OCI-LY3 (cell line): Measurements from ENCODE around the gene TPPP2.

Source experiments
- H2AFZ ChIP-seq: fragments of 200-600, 300-600 bp; shearing (Covaris generic); 2 replicates; pipeline ENCODE4 v1.6.0; 2014; ENCODE audit warnings: antibody characterized with exemption, low read depth, low read length
- H3K27ac ChIP-seq: fragments of 200-600, 300-600 bp; sonication (generic); 2 replicates; pipeline ENCODE4 v1.5.1; 2014; ENCODE audit warnings: mild to moderate bottlenecking, low read length, moderate library complexity, mixed read lengths
- H3K27me3 ChIP-seq: fragments of 200-600, 300-600 bp; sonication (generic); 2 replicates; pipeline ENCODE4 v1.6.1; 2014; ENCODE audit warnings: low read depth, low read length, mixed read lengths
- H3K36me3 ChIP-seq: fragments of 200-600, 300-600 bp; sonication (generic); replicated peaks from 2 replicates; pipeline ENCODE3; 2014; ENCODE audit warnings: low read depth, low read length, mixed read lengths
- H3K4me1 ChIP-seq: fragments of 300-600, 200-600 bp; sonication (generic); 2 replicates; pipeline ENCODE4 v1.6.1; 2014; ENCODE audit warnings: low read length, mixed read lengths
- H3K4me2 ChIP-seq: fragments of 200-600, 300-600 bp; sonication (generic); 2 replicates; pipeline ENCODE4 v1.6.1; 2014; ENCODE audit warnings: low read length, mixed read lengths
- H3K4me3 ChIP-seq: fragments of 300-600, 200-600 bp; sonication (generic); 2 replicates; pipeline ENCODE4 v1.5.1; 2014; ENCODE audit warnings: antibody characterized with exemption, mild to moderate bottlenecking, low read length, moderate library complexity
- H3K79me2 ChIP-seq: fragments of 300-600, 200-600 bp; shearing (Covaris generic); 2 replicates; pipeline ENCODE4 v1.6.1; 2014; ENCODE audit warnings: mild to moderate bottlenecking, low read length, mixed read lengths
- H3K9ac ChIP-seq: fragments of 300-600, 200-600 bp; shearing (Covaris generic); 2 replicates; pipeline ENCODE4 v1.6.0; 2014; ENCODE audit warnings: mild to moderate bottlenecking, low read length, moderate library complexity
- H3K9me3 ChIP-seq: fragments of 200-600, 300-600 bp; shearing (Covaris generic); 2 replicates; pipeline ENCODE4 v1.6.1; 2014; ENCODE audit warnings: low read length, mixed read lengths; ENCODE audit not compliant: insufficient read depth
- H4K20me1 ChIP-seq: fragments of 200-600, 300-600 bp; sonication (generic); 2 replicates; pipeline ENCODE4 v1.6.1; 2016; ENCODE audit warnings: low read length, mixed read lengths; ENCODE audit not compliant: insufficient read depth
- CTCF ChIP-seq: fragments of 200-600, 300-600 bp; sonication (generic); IDR thresholded peaks from 2 replicates; pipeline ENCODE4 v1.5.1; 2014; ENCODE audit warnings: antibody characterized with exemption, low read length, low read depth
- EZH2phosphoT487 ChIP-seq: fragments of 200-600 bp; shearing (Covaris generic); IDR thresholded peaks from 2 replicates; pipeline ENCODE4 v1.6.1; 2018; ENCODE audit warnings: antibody characterized with exemption, mixed run types, low read depth

TPPP2 gene

GRCh38 chr14:20986811-20987210 lies 43.2 kb upstream of the TPPP2 start:
- TF ChIP-seq CTCF (no peak), EZH2phosphoT487 (no peak)
- H3K9me3 ChIP-seq: no peaks in the 10 kb centered on the region
- H3K4me2 ChIP-seq: no peak overlapping the region
- peaks cover 6% of the 10 kb centered on the region; the same call in 1 of the 2 replicates for H3K27me3 ChIP-seq
- peaks cover 13% of the 10 kb centered on the region for H3K4me1 ChIP-seq
- H3K36me3 ChIP-seq: peaks cover 5% of the 10 kb centered on the region
- peaks cover 20% of the 10 kb centered on the region for H3K79me2 ChIP-seq
- H4K20me1 ChIP-seq: no peaks in the 10 kb centered on the region
- H2AFZ ChIP-seq: no peak overlapping the region
- H3K9ac ChIP-seq: no peak overlapping the region
- H3K27ac ChIP-seq: no peak overlapping the region
- H3K4me3 ChIP-seq: no peak overlapping the region

- Histone ChIP-seq H3K4me3 (peak overlapping the region; percentile 93), H3K9me3 (no peaks in the 10 kb centered on the region), H2AFZ (peak overlapping the region; percentile 41; the same call in 1 of the 2 replicates), H3K27me3 (no peaks in the 10 kb centered on the region), H3K27ac (peak overlapping the region; percentile 43; the same call in 1 of the 2 replicates), H3K9ac (peak overlapping the region; percentile 52), H3K79me2 (peaks cover 25% of the 10 kb centered on the region), H3K4me2 (peak overlapping the region; percentile 78), H3K4me1 (peaks cover 13% of the 10 kb centered on the region), H4K20me1 (no peaks in the 10 kb centered on the region), H3K36me3 (peaks cover 21% of the 10 kb centered on the region)
- TF ChIP-seq CTCF: no peak
- no peak for TF ChIP-seq EZH2phosphoT487
Observed at GRCh38 chr14:20988717-20989470, 41.1 kb upstream of the TPPP2 start.

- H3K4me3 ChIP-seq: peak overlapping the region; percentile 93
Observed at GRCh38 chr14:20989471-20989786, 40.6 kb upstream of the TPPP2 start.

More at GRCh38 chr14:20989471-20989786, 40.6 kb upstream of the TPPP2 start:
- Histone ChIP-seq H3K79me2 (peaks cover 25% of the 10 kb centered on the region), H3K9me3 (no peaks in the 10 kb centered on the region), H3K4me1 (peaks cover 13% of the 10 kb centered on the region), H3K9ac (peak overlapping the region; percentile 52), H3K27ac (peak overlapping the region; percentile 43), H3K27me3 (no peaks in the 10 kb centered on the region), H4K20me1 (no peaks in the 10 kb centered on the region), H3K4me2 (peak overlapping the region; percentile 78), H3K36me3 (peaks cover 25% of the 10 kb centered on the region), H2AFZ (0 out of 2 replicates have a peak overlapping the region, but pooled peaks have one; percentile 41)
- TF ChIP-seq CTCF (no peak), EZH2phosphoT487 (no peak)
